Measurements from ENCODE around the gene DENND4A. TPM values are rescaled to one million over a fixed set of nuclear protein-coding genes. Genes with fewer than 3 reads are reported as not detected.

Gene DENND4A
- total RNA-seq, 6 donors from 2014 or later, result 20.9 to 66.4 (median 30.8) TPM

- no peak overlapping the region for H3K4me3 ChIP-seq
- no peak for DNase-seq
- H3K4me1 ChIP-seq, result peaks cover 0 to 28% (median 13%) of the 10 kb centered on the region in 4 donors
- no peak for ATAC-seq (ENCODE audit: low FRiP score in 2 of 2)
- H3K9me3 ChIP-seq, result no peaks in the 10 kb centered on the region
- 73 to 76% methylated on average over 3 of the region's 3 CpGs for WGBS, 2 donors
- H3K27ac ChIP-seq, result no peak overlapping the region
- TF ChIP-seq CTCF (IDR thresholded peaks at IDR 0.05), result no peak
- no peaks in the 10 kb centered on the region for H3K36me3 ChIP-seq
- no peaks in the 10 kb centered on the region for H3K27me3 ChIP-seq
Measured at GRCh38 chr15:65773386-65774111, 18.5 kb downstream of the DENND4A start.

GRCh38 chr15:65772930-65773329, 19.2 kb downstream of the DENND4A start:
- 57 to 65% methylated on average over 2 of the region's 2 CpGs for WGBS, 2 donors
- no peak overlapping the region for H3K27ac ChIP-seq
- H3K4me3 ChIP-seq, result no peak overlapping the region
- DNase-seq, result no peak
- peaks cover 0 to 34% (median 12%) of the 10 kb centered on the region in 4 donors for H3K4me1 ChIP-seq
- TF ChIP-seq POLR2AphosphoS5 (IDR thresholded peaks at IDR 0.05) (no peak), CTCF (IDR thresholded peaks at IDR 0.05) (no peak), EP300 (IDR thresholded peaks at IDR 0.05) (no peak), POLR2A (IDR thresholded peaks at IDR 0.05) (no peak)
- no peaks in the 10 kb centered on the region for H3K9me3 ChIP-seq
- no peaks in the 10 kb centered on the region for H3K27me3 ChIP-seq
- ATAC-seq (ENCODE audit: low FRiP score in 2 of 2), result no peak
- no peaks in the 10 kb centered on the region for H3K36me3 ChIP-seq

GRCh38 chr15:65771870-65772269, 20.2 kb downstream of the DENND4A start:
- DNase-seq, result no peak
- TF ChIP-seq CTCF (IDR thresholded peaks at IDR 0.05) (no peak), POLR2A (IDR thresholded peaks at IDR 0.05) (no peak), POLR2AphosphoS5 (IDR thresholded peaks at IDR 0.05) (no peak), EP300 (IDR thresholded peaks at IDR 0.05) (no peak)

GRCh38 chr15:65769482-65769881, 22.6 kb downstream of the DENND4A start:
- H3K27me3 ChIP-seq, result no peaks in the 10 kb centered on the region
- DNase-seq (no peak), ATAC-seq (ENCODE audit: low FRiP score in 2 of 2) (no peak)
- no peaks in the 10 kb centered on the region for H3K36me3 ChIP-seq
- no peak overlapping the region for H3K27ac ChIP-seq
- TF ChIP-seq POLR2AphosphoS5 (IDR thresholded peaks at IDR 0.05), result no peak
- no peak for TF ChIP-seq EP300 (IDR thresholded peaks at IDR 0.05)
- TF ChIP-seq CTCF (IDR thresholded peaks at IDR 0.05), result no peak
- no peak for TF ChIP-seq POLR2A (IDR thresholded peaks at IDR 0.05)
- H3K4me1 ChIP-seq, result peaks cover 5 to 53% (median 24%) of the 10 kb centered on the region in 4 donors
- WGBS, 2 donors, result 71 to 81% methylated on average over 3 of the region's 3 CpGs
- no peak overlapping the region for H3K4me3 ChIP-seq
- no peaks in the 10 kb centered on the region for H3K9me3 ChIP-seq

More at GRCh38 chr15:65771870-65772269, 20.2 kb downstream of the DENND4A start:
- no peak for ATAC-seq (ENCODE audit: low FRiP score in 2 of 2)
- no peaks in the 10 kb centered on the region for H3K27me3 ChIP-seq
- H3K36me3 ChIP-seq, result no peaks in the 10 kb centered on the region
- peaks cover 2 to 36% (median 18%) of the 10 kb centered on the region in 4 donors for H3K4me1 ChIP-seq
- 63 to 79% methylated on average over 9 of the region's 9 CpGs for WGBS, 2 donors
- H3K27ac ChIP-seq, result no peak overlapping the region
- no peaks in the 10 kb centered on the region for H3K9me3 ChIP-seq
- no peak overlapping the region for H3K4me3 ChIP-seq

- Histone ChIP-seq H3K9me3 (no peaks in the 10 kb centered on the region), H3K4me3 (no peak overlapping the region), H3K36me3 (no peaks in the 10 kb centered on the region), H3K27me3 (no peaks in the 10 kb centered on the region), H3K27ac (peak overlapping the region in 1 of 4 donors; percentile 24), H3K4me1 (peaks cover 5 to 44% (median 25%) of the 10 kb centered on the region in 4 donors)
- TF ChIP-seq POLR2A (IDR thresholded peaks at IDR 0.05), result no peak
- TF ChIP-seq CTCF (IDR thresholded peaks at IDR 0.05), result no peak
- TF ChIP-seq POLR2AphosphoS5 (IDR thresholded peaks at IDR 0.05), result no peak
- no peak for TF ChIP-seq EP300 (IDR thresholded peaks at IDR 0.05)
- WGBS, 2 donors, result 87 to 89% methylated on average over 8 of the region's 8 CpGs
- ATAC-seq (ENCODE audit: low FRiP score in 2 of 2) (no peak), DNase-seq (no peak)
Measured at GRCh38 chr15:65767895-65768294, 24.2 kb downstream of the DENND4A start.
